AG04450 (cell line): Measurements from ENCODE around the gene AVP. TPM values are rescaled to one million over a fixed set of nuclear protein-coding genes. Genes with fewer than 3 reads are reported as not detected.

Experiments used
- CTCF ChIA-PET: fragments of 300-600, 350-600 bp; formaldehyde crosslinking; extraction: SDS; loops from one replicate; lab custom pipeline; 2022; ENCODE audit warnings: antibody characterized with exemption, inconsistent platforms; lab: Charles Lee
- POLR2A ChIA-PET: fragments of 350-600 bp; formaldehyde crosslinking; extraction: SDS; loops from one replicate; lab custom pipeline; 2021; ENCODE audit warnings: antibody characterized with exemption, inconsistent platforms; lab: Yijun Ruan, JAX
- DNase-seq: peaks from one replicate; pipeline ENCODE4 v3.0.0-alpha.2; 2011; ENCODE audit warnings: low read depth, low spot score
- H3K27ac ChIP-seq: one replicate; pipeline ENCODE4 v1.5.1; 2012; ENCODE audit warnings: low read depth, low read length, control low read depth
- H3K27me3 ChIP-seq: one replicate; pipeline ENCODE4 v1.6.0; 2012; ENCODE audit warnings: low read length; ENCODE audit not compliant: control insufficient read depth, insufficient read depth
- H3K4me3 ChIP-seq: 2 replicates; pipeline ENCODE4 v1.5.1; 2011; ENCODE audit warnings: mild to moderate bottlenecking, low read depth, low read length, control low read depth
- H3K9me3 ChIP-seq: 2 replicates; pipeline ENCODE4 v1.5.1; 2012; ENCODE audit warnings: low read length; ENCODE audit not compliant: control insufficient read depth, insufficient read depth
- polyA plus RNA-seq: library from polyadenylated mRNA; depleted of rRNA; stranded (reverse); fragments of >200 nt; gene quantifications from 2 replicates; pipeline ENCODE4 v1.2.3, GENCODE V29; 2011; rRNA removed
- TF ChIP-seq, protein P1 (sequence below): IDR thresholded peaks from 2 replicates; pipeline ENCODE4 v1.5.1; 2011; ENCODE audit warnings: low read depth, low read length, control low read depth, inconsistent platforms

The AVP gene
- polyA plus RNA-seq, 1 experiment: not detected

DNA sequence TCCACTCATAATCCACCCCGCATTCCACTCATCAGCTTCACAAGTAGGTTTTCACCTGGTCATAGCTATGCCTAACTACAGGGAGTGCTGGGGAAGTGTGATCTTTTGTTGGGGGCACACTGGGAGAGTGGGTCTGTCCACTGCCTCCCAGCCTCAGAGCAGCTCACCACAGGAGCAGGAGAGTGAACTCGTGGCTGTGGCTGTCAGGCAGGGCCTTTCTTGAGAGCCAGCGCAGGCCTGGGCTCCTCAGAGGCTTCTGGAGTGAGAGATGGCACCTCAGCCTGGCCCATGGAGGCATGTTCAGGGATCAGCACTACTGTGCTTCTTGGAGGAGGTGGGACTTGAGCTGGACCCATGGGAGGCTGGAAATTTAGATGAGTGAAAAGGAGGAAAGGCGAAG is 45.1 kb downstream of the AVP start:
- TF ChIP-seq, protein P1, sequence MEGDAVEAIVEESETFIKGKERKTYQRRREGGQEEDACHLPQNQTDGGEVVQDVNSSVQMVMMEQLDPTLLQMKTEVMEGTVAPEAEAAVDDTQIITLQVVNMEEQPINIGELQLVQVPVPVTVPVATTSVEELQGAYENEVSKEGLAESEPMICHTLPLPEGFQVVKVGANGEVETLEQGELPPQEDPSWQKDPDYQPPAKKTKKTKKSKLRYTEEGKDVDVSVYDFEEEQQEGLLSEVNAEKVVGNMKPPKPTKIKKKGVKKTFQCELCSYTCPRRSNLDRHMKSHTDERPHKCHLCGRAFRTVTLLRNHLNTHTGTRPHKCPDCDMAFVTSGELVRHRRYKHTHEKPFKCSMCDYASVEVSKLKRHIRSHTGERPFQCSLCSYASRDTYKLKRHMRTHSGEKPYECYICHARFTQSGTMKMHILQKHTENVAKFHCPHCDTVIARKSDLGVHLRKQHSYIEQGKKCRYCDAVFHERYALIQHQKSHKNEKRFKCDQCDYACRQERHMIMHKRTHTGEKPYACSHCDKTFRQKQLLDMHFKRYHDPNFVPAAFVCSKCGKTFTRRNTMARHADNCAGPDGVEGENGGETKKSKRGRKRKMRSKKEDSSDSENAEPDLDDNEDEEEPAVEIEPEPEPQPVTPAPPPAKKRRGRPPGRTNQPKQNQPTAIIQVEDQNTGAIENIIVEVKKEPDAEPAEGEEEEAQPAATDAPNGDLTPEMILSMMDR: no peak
- H3K9me3 ChIP-seq: no peaks in the 10 kb centered on the region
- ChIA-PET POLR2A (no interaction called here), CTCF (no interaction called here)
- H3K27me3 ChIP-seq: no peaks in the 10 kb centered on the region
- DNase-seq: no peak
- no peak overlapping the region for H3K27ac ChIP-seq
- no peak overlapping the region for H3K4me3 ChIP-seq

DNA sequence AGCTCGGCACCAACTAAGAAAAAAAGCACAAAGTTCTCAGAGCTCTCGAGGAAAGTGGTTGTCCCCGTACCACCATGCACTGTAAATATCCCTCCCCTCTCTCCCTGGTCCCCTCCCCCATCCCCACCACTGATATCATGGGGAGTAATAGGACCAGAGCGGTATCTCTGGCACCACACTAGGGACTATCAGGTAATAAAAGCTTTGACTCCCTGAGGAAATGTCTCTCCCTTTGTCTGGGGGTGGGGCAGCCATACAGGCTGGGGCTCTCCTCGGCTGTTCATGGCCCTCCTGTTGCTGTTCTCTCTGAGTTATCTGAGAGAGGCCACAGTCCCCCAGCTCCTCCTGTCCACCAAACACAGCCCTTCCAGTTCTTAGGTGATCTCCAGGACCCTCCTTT is 46.1 kb downstream of the AVP start:
- CTCF ChIA-PET: no interaction called here
- no peaks in the 10 kb centered on the region for H3K27me3 ChIP-seq
- TF ChIP-seq, protein P1: no peak
- POLR2A ChIA-PET: no interaction called here
- no peak for DNase-seq
- H3K9me3 ChIP-seq: no peaks in the 10 kb centered on the region
- H3K4me3 ChIP-seq: no peak overlapping the region
- H3K27ac ChIP-seq: no peak overlapping the region

DNA sequence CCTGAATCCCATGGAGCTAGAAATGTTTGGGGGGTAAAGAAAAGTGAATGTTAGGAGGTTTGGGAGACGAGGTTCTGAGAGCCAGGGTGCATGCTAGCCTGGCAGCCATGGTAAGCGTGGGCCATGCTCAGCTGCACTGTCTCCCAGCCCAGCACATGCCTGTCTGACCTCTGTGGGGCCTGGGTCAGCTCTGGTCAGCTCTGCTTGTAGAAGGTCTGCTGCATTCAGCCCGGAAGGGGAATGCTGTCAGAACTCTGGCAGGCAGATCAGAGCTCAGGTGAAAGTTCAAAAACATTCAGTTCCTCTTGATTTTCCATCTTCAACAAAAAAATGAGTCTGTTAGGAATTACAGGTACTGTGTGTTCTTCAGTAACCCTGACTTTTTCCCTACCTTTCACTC is 46.9 kb downstream of the AVP start:
- Histone ChIP-seq H3K27me3 (no peaks in the 10 kb centered on the region), H3K9me3 (no peaks in the 10 kb centered on the region), H3K27ac (no peak overlapping the region), H3K4me3 (no peak overlapping the region)
- ChIA-PET CTCF (no interaction called here), POLR2A (no interaction called here)
- DNase-seq: no peak
- TF ChIP-seq, protein P1: no peak

DNA sequence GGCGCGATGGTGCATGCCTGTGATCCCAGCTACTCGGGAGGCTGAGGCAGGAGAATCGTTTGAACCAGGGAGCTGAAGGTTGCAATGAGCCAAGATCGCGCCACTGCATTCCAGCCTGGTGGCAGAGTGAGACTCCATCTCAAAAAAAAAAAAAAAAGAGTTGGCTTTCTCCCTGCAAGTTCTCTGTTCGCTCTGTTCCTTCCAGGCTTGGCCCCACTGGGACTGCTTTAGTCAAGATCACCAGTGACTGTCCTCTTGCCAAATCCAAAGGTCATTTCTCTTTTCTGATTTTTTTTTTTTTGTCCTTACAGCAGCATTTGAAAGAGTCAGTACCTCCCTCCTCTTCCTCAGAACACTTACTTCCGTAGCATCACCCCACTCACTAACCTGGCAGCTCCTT is 51.9 kb downstream of the AVP start:
- no peaks in the 10 kb centered on the region for H3K27me3 ChIP-seq
- ChIA-PET POLR2A (interaction anchor here (0.7 kb wide), 1 partner anchor 9 kb away, joined by 5 read pairs; no protein-coding TSS in a partner anchor), CTCF (no interaction called here)
- H3K9me3 ChIP-seq: no peaks in the 10 kb centered on the region
- H3K4me3 ChIP-seq: no peak overlapping the region
- no peak overlapping the region for H3K27ac ChIP-seq
- TF ChIP-seq, protein P1: no peak
- no peak for DNase-seq

Other genes starting within 250 kb of the AVP start
- 17.5 and 19.7 TPM in 2 replicates for gene PCED1A, start 244.1 kb downstream of the AVP start, polyA plus RNA-seq
- 33.5 and 36.7 TPM in 2 replicates for gene VPS16, start 244.0 kb downstream of the AVP start, polyA plus RNA-seq
- gene PTPRA, start 211.2 kb downstream of the AVP start, polyA plus RNA-seq: 68.0 and 87.4 TPM in 2 replicates
- gene GNRH2, start 41.1 kb downstream of the AVP start, polyA plus RNA-seq: not detected in 2 replicates
- gene MRPS26, start 38.7 kb downstream of the AVP start, polyA plus RNA-seq: 22.8 and 27.2 TPM in 2 replicates
- gene OXT, start 13.1 kb downstream of the AVP start, polyA plus RNA-seq: not detected in 2 replicates
- gene FASTKD5, start 75.1 kb upstream of the AVP start, polyA plus RNA-seq: 16.2 and 20.0 TPM in 2 replicates
- 3.1 and 3.7 TPM in 2 replicates for gene UBOX5, start 75.1 kb upstream of the AVP start, polyA plus RNA-seq
- 2.0 and 3.1 TPM in 2 replicates for gene LZTS3, start 88.8 kb upstream of the AVP start, polyA plus RNA-seq
- 22.8 and 24.7 TPM in 2 replicates for gene DDRGK1, start 120.0 kb upstream of the AVP start, polyA plus RNA-seq
- 25.2 and 29.8 TPM in 2 replicates for gene ITPA, start 124.8 kb upstream of the AVP start, polyA plus RNA-seq
- 0.47 and 0.53 TPM in 2 replicates for gene SLC4A11, start 154.5 kb upstream of the AVP start, polyA plus RNA-seq